CD4-positive, alpha-beta T cell (primary cell): ENCODE results near the gene PTHLH. TPM values are rescaled to one million over a fixed set of nuclear protein-coding genes. Genes with fewer than 3 reads are reported as not detected.

Experiments used
- ATAC-seq: fragments of 200-7000 bp; cut with Tn5 transposase; one replicate; pipeline ENCODE4 v1.10.0; 2022; ENCODE audit warnings: mild to moderate bottlenecking; ENCODE audit not compliant: poor library complexity
- CTCF ChIA-PET: fragments of 350-600 bp; sonication (Branson Sonifier 250); formaldehyde crosslinking; loops from one replicate; lab custom pipeline; 2021; ENCODE audit warnings: antibody characterized with exemption, inconsistent platforms; lab: Charles Lee
- POLR2A ChIA-PET: fragments of 350-600 bp; sonication (Branson Sonifier 250); formaldehyde crosslinking; loops from one replicate; lab custom pipeline; 2021; ENCODE audit warnings: antibody characterized with exemption, inconsistent platforms; lab: Charles Lee
- DNase-seq, 14 experiments: peaks; one replicate each; pipeline ENCODE4 v3.0.0-alpha.2; 2013 to 2020; ENCODE audit warnings: mixed read lengths in 2 of 14
- H3K27ac ChIP-seq, 2 donors: one replicate each; pipeline versions ENCODE4 v1.5.1 to v1.7.0; 2013; ENCODE audit warnings: low read length in 2 of 2, low read depth in 1 of 2, mild to moderate bottlenecking in 1 of 2
- H3K27me3 ChIP-seq, 2 experiments: 1 replicate in 1 of 2; 2 replicates in 1 of 2; pipeline versions ENCODE4 v1.6.1 to v1.7.0; 2013; ENCODE audit warnings: low read length in 2 of 2, control low read depth in 1 of 2, mild to moderate bottlenecking in 1 of 2, moderate library complexity in 1 of 2; ENCODE audit not compliant: insufficient read depth in 2 of 2, control insufficient read depth in 1 of 2
- H3K36me3 ChIP-seq: one replicate; pipeline ENCODE4 v1.6.1; 2013; ENCODE audit warnings: low read length, control low read depth; ENCODE audit not compliant: insufficient read depth
- H3K4me1 ChIP-seq: one replicate; pipeline ENCODE4 v1.6.1; 2013; ENCODE audit warnings: low read length, control low read depth; ENCODE audit not compliant: insufficient read depth
- H3K4me3 ChIP-seq: one replicate; pipeline ENCODE4 v1.5.1; 2013; ENCODE audit warnings: mild to moderate bottlenecking, low read length, moderate library complexity
- H3K9me3 ChIP-seq, 2 experiments: 1 replicate in 1 of 2; 2 replicates in 1 of 2; pipeline versions ENCODE4 v1.6.1 to v1.7.0; 2013; ENCODE audit warnings: low read length in 2 of 2, mild to moderate bottlenecking in 2 of 2, control low read depth in 1 of 2, moderate library complexity in 1 of 2; ENCODE audit not compliant: control insufficient read depth in 1 of 2, insufficient read depth in 1 of 2
- H3K27ac Mint-ChIP-seq: one replicate; pipeline ENCODE4 v1.8.0; 2020; ENCODE audit warnings: mixed read lengths
- H3K27me3 Mint-ChIP-seq: one replicate; pipeline ENCODE4 v1.8.0; 2021; ENCODE audit warnings: mixed read lengths
- H3K36me3 Mint-ChIP-seq: one replicate; pipeline ENCODE4 v1.8.0; 2021; ENCODE audit warnings: low read depth, mixed read lengths
- H3K4me1 Mint-ChIP-seq: one replicate; pipeline ENCODE4 v1.8.0; 2021; ENCODE audit warnings: low read depth, mixed read lengths
- H3K4me3 Mint-ChIP-seq: one replicate; pipeline ENCODE4 v1.8.0; 2020; ENCODE audit warnings: mild to moderate bottlenecking, mixed read lengths
- H3K9me3 Mint-ChIP-seq: one replicate; pipeline ENCODE4 v1.8.0; 2020; ENCODE audit warnings: mixed read lengths
- CTCF ChIP-seq: fragments of 200-600 bp; IDR thresholded peaks from one replicate; pipeline ENCODE4 v1.8.0; 2022; ENCODE audit warnings: antibody characterized with exemption, mild to moderate bottlenecking
- intact Hi-C, 2 experiments: fragments of 100-400 bp; cut with DNase I in 1 of 2; cut with micrococcal nuclease in 1 of 2; formaldehyde crosslinking; loops; one replicate each; pipeline versions ENCODE4 v1.15.1 to v1.9.0; 2023 to 2025; cut with DNase I, micrococcal nuclease
- total RNA-seq, 174 experiments: library from RNA in 2 of 174; stranded (reverse) in 2 of 174; gene quantifications; one replicate each; pipeline ENCODE4 v1.2.3 and lab custom pipeline; 2021 to 2026

Gene PTHLH
- total RNA-seq, 2 experiments from 2014 or later, result not detected

- DNase-seq, result no peak
- Histone ChIP-seq H3K4me1 (no peaks in the 10 kb centered on the region), H3K27ac (no peak overlapping the region), H3K36me3 (no peaks in the 10 kb centered on the region), H3K9me3 (no peaks in the 10 kb centered on the region), H3K27me3 (no peaks in the 10 kb centered on the region), H3K4me3 (no peak overlapping the region)
- TF ChIP-seq CTCF, result no peak
- Mint-ChIP-seq H3K9me3 (peaks cover 7% of the 10 kb centered on the region), H3K27me3 (no peaks in the 10 kb centered on the region), H3K4me1 (no peaks in the 10 kb centered on the region), H3K4me3 (no peak overlapping the region), H3K36me3 (no peaks in the 10 kb centered on the region), H3K27ac (no peak overlapping the region)
- ATAC-seq, result no peak
- intact Hi-C loops, result no loop called here
- ChIA-PET CTCF (no interaction called here), POLR2A (no interaction called here)
Observed at GRCh38 chr12:27996761-27997160, 24.2 kb upstream of the PTHLH start.

GRCh38 chr12:27995406-27995805, 22.9 kb upstream of the PTHLH start:
- Histone ChIP-seq H3K4me1 (no peaks in the 10 kb centered on the region), H3K4me3 (no peak overlapping the region), H3K27ac (no peak overlapping the region), H3K36me3 (no peaks in the 10 kb centered on the region), H3K27me3 (no peaks in the 10 kb centered on the region), H3K9me3 (no peaks in the 10 kb centered on the region)
- Mint-ChIP-seq H3K4me1 (no peaks in the 10 kb centered on the region), H3K9me3 (peaks cover 8% of the 10 kb centered on the region), H3K36me3 (no peaks in the 10 kb centered on the region), H3K27me3 (peaks cover 5% of the 10 kb centered on the region), H3K4me3 (no peak overlapping the region), H3K27ac (no peak overlapping the region)
- POLR2A ChIA-PET, result no interaction called here
- CTCF ChIA-PET, result no interaction called here
- DNase-seq (no peak), ATAC-seq (no peak)
- intact Hi-C loops, result no loop called here
- TF ChIP-seq CTCF, result no peak

- TF ChIP-seq CTCF, result no peak
- no peak overlapping the region for H3K27ac ChIP-seq
Observed at GRCh38 chr12:27988594-27989233, 16.2 kb upstream of the PTHLH start.

More at GRCh38 chr12:27988594-27989233, 16.2 kb upstream of the PTHLH start:
- Histone ChIP-seq H3K36me3 (no peaks in the 10 kb centered on the region), H3K9me3 (no peaks in the 10 kb centered on the region), H3K4me3 (no peak overlapping the region), H3K27me3 (peaks cover 0 to 4% of the 10 kb centered on the region in 2 experiments), H3K4me1 (no peaks in the 10 kb centered on the region)
- peaks cover 36% of the 10 kb centered on the region for H3K27me3 Mint-ChIP-seq
- no peaks in the 10 kb centered on the region for H3K36me3 Mint-ChIP-seq
- H3K27ac Mint-ChIP-seq, result no peak overlapping the region
- H3K4me3 Mint-ChIP-seq, result no peak overlapping the region
- peaks cover 4% of the 10 kb centered on the region for H3K9me3 Mint-ChIP-seq
- ATAC-seq (no peak), DNase-seq (no peak)
- ChIA-PET POLR2A (no interaction called here), CTCF (no interaction called here)
- intact Hi-C loops, result no loop called here
- no peaks in the 10 kb centered on the region for H3K4me1 Mint-ChIP-seq
